ENCODE measurements around the gene GTF2IRD1. TPM values are rescaled to one million over a fixed set of nuclear protein-coding genes. Genes with fewer than 3 reads are reported as not detected.

GTF2IRD1 gene
- polyA plus RNA-seq, 1 of the 3 experiments (the other 2 are of a cell fraction), result 26.4 TPM

DNA sequence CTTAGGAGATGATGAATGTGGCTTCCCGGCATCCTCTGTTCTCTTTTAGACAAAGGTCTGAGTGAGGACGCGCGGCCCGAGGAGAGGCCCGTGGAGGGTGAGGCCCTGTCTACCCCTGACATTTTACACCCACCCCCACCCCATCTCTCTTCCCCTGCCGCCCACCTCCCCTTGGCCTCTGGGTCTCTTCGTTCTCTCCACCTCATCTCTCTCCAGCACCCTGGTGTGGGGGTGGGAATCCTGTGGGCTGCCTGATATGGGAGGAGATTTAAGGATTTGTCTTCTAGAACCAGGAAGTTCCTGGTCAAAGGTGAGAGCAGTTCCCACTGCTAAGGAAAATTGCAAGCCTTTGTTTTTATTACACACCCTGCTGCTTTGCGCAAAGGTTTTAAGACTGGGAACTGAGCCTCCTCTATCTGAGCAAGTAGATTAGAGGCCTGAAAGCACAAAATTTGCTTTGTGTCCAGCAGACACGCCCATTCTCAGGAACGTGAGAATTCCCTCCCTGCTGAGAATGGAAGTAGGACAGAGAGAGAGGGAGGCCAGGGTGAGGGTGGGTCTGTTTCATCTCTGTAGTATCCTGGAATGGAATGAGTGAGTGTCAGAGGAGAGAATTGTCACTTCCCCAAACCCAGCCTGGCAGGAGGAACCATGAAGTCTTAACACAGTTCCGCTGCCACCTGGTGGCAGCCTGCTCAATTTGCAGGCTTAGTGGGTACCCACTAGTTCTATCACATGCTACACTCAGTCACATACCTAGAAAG, 91.2 kb downstream of the GTF2IRD1 start:
- WGBS (ENCODE audit: low lambda C conversion rate), result 91% methylated on average over 12 of the region's 12 CpGs

DNA sequence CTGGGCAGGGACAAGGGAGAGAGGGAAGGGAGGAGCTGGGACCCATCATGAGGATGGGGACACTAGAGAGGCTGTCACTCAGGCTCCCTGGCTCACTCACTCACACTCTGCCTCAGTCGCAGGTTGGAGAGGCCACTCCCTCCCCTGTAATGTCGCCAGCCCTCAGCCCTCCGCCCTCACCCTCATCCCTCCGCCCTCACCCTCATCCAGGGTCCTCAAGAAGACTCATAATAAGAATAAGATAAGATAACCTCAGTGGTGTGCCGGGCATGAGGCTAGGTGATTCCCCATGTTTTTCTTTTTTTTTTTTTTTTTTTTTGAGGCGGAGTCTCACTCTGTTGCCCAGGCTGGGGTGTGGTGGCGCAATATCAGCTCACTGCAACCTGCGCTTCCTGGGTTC, 92.2 kb downstream of the GTF2IRD1 start:
- Histone ChIP-seq H3K4me2 (no peak overlapping the region), H3F3A (replicated peaks; ENCODE audit: insufficient read depth) (no peaks in the 10 kb centered on the region), H4K20me1 (ENCODE audit: insufficient read depth) (no peaks in the 10 kb centered on the region), H3K9ac (no peak overlapping the region), H3K4me1 (ENCODE audit: control insufficient read depth in 1 of 2, insufficient read depth in 2 of 2, low read depth in 1 of 2, low read length in 1 of 2) (peaks cover 0 to 2% of the 10 kb centered on the region in 2 experiments; a peak in 1 of 4 replicates), H3K27me3 (ENCODE audit: insufficient read depth) (no peaks in the 10 kb centered on the region), H3K4me3 (ENCODE audit: low read depth in 2 of 2, low read length in 1 of 2) (no peak overlapping the region), H3K27ac (ENCODE audit: low read depth in 2 of 2, low read length in 1 of 2) (no peak overlapping the region), H3K36me3 (replicated peaks in 1 of 2; ENCODE audit: control insufficient read depth in 1 of 2, insufficient read depth in 2 of 2, low read length in 1 of 2) (peaks cover 0 to 27% of the 10 kb centered on the region in 2 experiments), H3K9me3 (no peaks in the 10 kb centered on the region), H3K79me2 (ENCODE audit: insufficient read depth) (no peaks in the 10 kb centered on the region), H2AFZ (ENCODE audit: low read depth) (no peak overlapping the region), H3K9me2 (no peaks in the 10 kb centered on the region)
- DNase-seq, result no peak
- WGBS (ENCODE audit: low lambda C conversion rate), result 98% methylated on average over 8 of the region's 8 CpGs
- ChIA-PET POLR2A (no interaction called here), CTCF (interaction anchor here (0.8 to 2.0 kb wide), 6 partner anchors 20 to 136 kb away, joined by 3 to 9 read pairs (median 6); no protein-coding TSS in a partner anchor)
- TF ChIP-seq, protein P1, sequence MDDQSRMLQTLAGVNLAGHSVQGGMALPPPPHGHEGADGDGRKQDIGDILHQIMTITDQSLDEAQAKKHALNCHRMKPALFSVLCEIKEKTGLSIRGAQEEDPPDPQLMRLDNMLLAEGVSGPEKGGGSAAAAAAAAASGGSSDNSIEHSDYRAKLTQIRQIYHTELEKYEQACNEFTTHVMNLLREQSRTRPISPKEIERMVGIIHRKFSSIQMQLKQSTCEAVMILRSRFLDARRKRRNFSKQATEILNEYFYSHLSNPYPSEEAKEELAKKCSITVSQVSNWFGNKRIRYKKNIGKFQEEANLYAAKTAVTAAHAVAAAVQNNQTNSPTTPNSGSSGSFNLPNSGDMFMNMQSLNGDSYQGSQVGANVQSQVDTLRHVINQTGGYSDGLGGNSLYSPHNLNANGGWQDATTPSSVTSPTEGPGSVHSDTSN (IDR thresholded peaks at IDR 0.05), result no peak
- TF ChIP-seq, protein P2, sequence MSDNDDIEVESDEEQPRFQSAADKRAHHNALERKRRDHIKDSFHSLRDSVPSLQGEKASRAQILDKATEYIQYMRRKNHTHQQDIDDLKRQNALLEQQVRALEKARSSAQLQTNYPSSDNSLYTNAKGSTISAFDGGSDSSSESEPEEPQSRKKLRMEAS (IDR thresholded peaks at IDR 0.05; ENCODE audit: low read depth), result no peak
- TF ChIP-seq TAF1 (IDR thresholded peaks at IDR 0.05; ENCODE audit: borderline replicate concordance, low read depth, low read length) (no peak), FOXJ3 (CRISPR knock-in tag; IDR thresholded peaks at IDR 0.05) (no peak), MEF2A (IDR thresholded peaks at IDR 0.05; ENCODE audit: borderline replicate concordance, low read depth) (no peak), YY1 (IDR thresholded peaks at IDR 0.05; ENCODE audit: low read depth) (no peak), ELF1 (IDR thresholded peaks at IDR 0.05) (no peak), RCOR1 (IDR thresholded peaks at IDR 0.05; ENCODE audit: low read length) (no peak)
- TF ChIP-seq, protein P3, sequence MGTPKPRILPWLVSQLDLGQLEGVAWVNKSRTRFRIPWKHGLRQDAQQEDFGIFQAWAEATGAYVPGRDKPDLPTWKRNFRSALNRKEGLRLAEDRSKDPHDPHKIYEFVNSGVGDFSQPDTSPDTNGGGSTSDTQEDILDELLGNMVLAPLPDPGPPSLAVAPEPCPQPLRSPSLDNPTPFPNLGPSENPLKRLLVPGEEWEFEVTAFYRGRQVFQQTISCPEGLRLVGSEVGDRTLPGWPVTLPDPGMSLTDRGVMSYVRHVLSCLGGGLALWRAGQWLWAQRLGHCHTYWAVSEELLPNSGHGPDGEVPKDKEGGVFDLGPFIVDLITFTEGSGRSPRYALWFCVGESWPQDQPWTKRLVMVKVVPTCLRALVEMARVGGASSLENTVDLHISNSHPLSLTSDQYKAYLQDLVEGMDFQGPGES (IDR thresholded peaks at IDR 0.05; ENCODE audit: low read depth, low read length), result no peak
- TF ChIP-seq, protein P4, sequence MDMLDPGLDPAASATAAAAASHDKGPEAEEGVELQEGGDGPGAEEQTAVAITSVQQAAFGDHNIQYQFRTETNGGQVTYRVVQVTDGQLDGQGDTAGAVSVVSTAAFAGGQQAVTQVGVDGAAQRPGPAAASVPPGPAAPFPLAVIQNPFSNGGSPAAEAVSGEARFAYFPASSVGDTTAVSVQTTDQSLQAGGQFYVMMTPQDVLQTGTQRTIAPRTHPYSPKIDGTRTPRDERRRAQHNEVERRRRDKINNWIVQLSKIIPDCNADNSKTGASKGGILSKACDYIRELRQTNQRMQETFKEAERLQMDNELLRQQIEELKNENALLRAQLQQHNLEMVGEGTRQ (IDR thresholded peaks at IDR 0.05; ENCODE audit: borderline replicate concordance, low read depth, low read length), result no peak

More for the DNA sequence above, 91.2 kb downstream of the GTF2IRD1 start:
- Histone ChIP-seq H2AFZ (ENCODE audit: low read depth) (no peak overlapping the region), H3K4me1 (ENCODE audit: control insufficient read depth in 1 of 2, insufficient read depth in 2 of 2, low read depth in 1 of 2, low read length in 1 of 2) (peaks cover 0 to 2% of the 10 kb centered on the region in 2 experiments; a peak in 1 of 4 replicates), H3K79me2 (ENCODE audit: insufficient read depth) (no peaks in the 10 kb centered on the region), H3K9me2 (no peaks in the 10 kb centered on the region), H3K27me3 (ENCODE audit: insufficient read depth) (no peaks in the 10 kb centered on the region), H3K27ac (ENCODE audit: low read depth in 2 of 2, low read length in 1 of 2) (no peak overlapping the region), H3K9ac (no peak overlapping the region), H4K20me1 (ENCODE audit: insufficient read depth) (no peaks in the 10 kb centered on the region), H3K4me2 (no peak overlapping the region), H3K9me3 (no peaks in the 10 kb centered on the region), H3F3A (replicated peaks; ENCODE audit: insufficient read depth) (no peaks in the 10 kb centered on the region), H3K4me3 (ENCODE audit: low read depth in 2 of 2, low read length in 1 of 2) (no peak overlapping the region), H3K36me3 (replicated peaks in 1 of 2; ENCODE audit: control insufficient read depth in 1 of 2, insufficient read depth in 2 of 2, low read length in 1 of 2) (peaks cover 0 to 27% of the 10 kb centered on the region in 2 experiments)
- ChIA-PET POLR2A (no interaction called here), CTCF (interaction anchor here (1.1 to 2.9 kb wide), 8 partner anchors 21 to 135 kb away, joined by 5 to 13 read pairs (median 8); no protein-coding TSS in a partner anchor)
- TF ChIP-seq FOXJ3 (CRISPR knock-in tag; IDR thresholded peaks at IDR 0.05) (no peak), MEF2A (IDR thresholded peaks at IDR 0.05; ENCODE audit: borderline replicate concordance, low read depth) (no peak), SMC3 (IDR thresholded peaks at IDR 0.05; ENCODE audit: low read depth, low read length) (peak; percentile 68), GABPA (IDR thresholded peaks at IDR 0.05; ENCODE audit: low read depth) (no peak), RAD21 (IDR thresholded peaks at IDR 0.05; ENCODE audit: low read length) (peak; percentile 72)
- TF ChIP-seq, protein P5, sequence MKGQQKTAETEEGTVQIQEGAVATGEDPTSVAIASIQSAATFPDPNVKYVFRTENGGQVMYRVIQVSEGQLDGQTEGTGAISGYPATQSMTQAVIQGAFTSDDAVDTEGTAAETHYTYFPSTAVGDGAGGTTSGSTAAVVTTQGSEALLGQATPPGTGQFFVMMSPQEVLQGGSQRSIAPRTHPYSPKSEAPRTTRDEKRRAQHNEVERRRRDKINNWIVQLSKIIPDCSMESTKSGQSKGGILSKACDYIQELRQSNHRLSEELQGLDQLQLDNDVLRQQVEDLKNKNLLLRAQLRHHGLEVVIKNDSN (IDR thresholded peaks at IDR 0.05; ENCODE audit: borderline replicate concordance, low read depth), result no peak
- TF ChIP-seq, protein P3 (IDR thresholded peaks at IDR 0.05; ENCODE audit: low read depth, low read length), result no peak
- TF ChIP-seq, protein P6, sequence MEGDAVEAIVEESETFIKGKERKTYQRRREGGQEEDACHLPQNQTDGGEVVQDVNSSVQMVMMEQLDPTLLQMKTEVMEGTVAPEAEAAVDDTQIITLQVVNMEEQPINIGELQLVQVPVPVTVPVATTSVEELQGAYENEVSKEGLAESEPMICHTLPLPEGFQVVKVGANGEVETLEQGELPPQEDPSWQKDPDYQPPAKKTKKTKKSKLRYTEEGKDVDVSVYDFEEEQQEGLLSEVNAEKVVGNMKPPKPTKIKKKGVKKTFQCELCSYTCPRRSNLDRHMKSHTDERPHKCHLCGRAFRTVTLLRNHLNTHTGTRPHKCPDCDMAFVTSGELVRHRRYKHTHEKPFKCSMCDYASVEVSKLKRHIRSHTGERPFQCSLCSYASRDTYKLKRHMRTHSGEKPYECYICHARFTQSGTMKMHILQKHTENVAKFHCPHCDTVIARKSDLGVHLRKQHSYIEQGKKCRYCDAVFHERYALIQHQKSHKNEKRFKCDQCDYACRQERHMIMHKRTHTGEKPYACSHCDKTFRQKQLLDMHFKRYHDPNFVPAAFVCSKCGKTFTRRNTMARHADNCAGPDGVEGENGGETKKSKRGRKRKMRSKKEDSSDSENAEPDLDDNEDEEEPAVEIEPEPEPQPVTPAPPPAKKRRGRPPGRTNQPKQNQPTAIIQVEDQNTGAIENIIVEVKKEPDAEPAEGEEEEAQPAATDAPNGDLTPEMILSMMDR (IDR thresholded peaks at IDR 0.05), result peak; percentile 62
- DNase-seq, result peak; percentile 77
